Panc1 (cell line): ENCODE data around the gene REV3L.

Source experiments
- CTCF ChIP-seq: fragments of 450-650 bp; IDR thresholded peaks from 2 replicates; pipeline ENCODE4 v1.5.1; 2017; ENCODE audit warnings: mild to moderate bottlenecking
- POLR2AphosphoS5 ChIP-seq: IDR thresholded peaks from 2 replicates; pipeline ENCODE4 v1.6.1; 2012; ENCODE audit warnings: mild to moderate bottlenecking, low read depth, low read length, moderate library complexity
- REST ChIP-seq, 2 experiments: IDR thresholded peaks; 2 replicates each; pipeline ENCODE4 v1.6.1; 2011 to 2012; ENCODE audit warnings: low read depth in 2 of 2, control low read depth in 1 of 2, low read length in 1 of 2, mild to moderate bottlenecking in 1 of 2, moderate library complexity in 1 of 2; ENCODE audit not compliant: insufficient read depth in 1 of 2
- SIN3A ChIP-seq: IDR thresholded peaks from 2 replicates; pipeline ENCODE4 v1.6.1; 2012; ENCODE audit warnings: low read depth, mild to moderate bottlenecking, low read length, moderate library complexity, borderline replicate concordance; ENCODE audit not compliant: insufficient read depth

- TF ChIP-seq CTCF: no peak
- no peak for TF ChIP-seq POLR2AphosphoS5
- TF ChIP-seq REST (IDR thresholded peaks at IDR 0.05; ENCODE audit: insufficient read depth in 1 of 2, low read depth in 2 of 2, low read length in 1 of 2): no peak
- no peak for TF ChIP-seq SIN3A
Observed at GRCh38 chr6:111354758-111355555, 128.1 kb downstream of the REV3L start.
